Hindlimb muscle (tissue), 1 donor: ENCODE data around the gene TMEM95. TPM values are rescaled to one million over a fixed set of nuclear protein-coding genes. Genes with fewer than 3 reads are reported as not detected.

Experiments
- DNase-seq: peaks from one replicate; pipeline ENCODE4 v3.0.0-alpha.2; 2013
- polyA plus RNA-seq: library from polyadenylated mRNA; unstranded; fragments of 120-200 nt; gene quantifications from one replicate; pipeline ENCODE4 v1.2.1, GENCODE V29; 2013; ENCODE audit not compliant: insufficient read length

Gene TMEM95
- polyA plus RNA-seq, 1 donor, result not detected

GRCh38 chr17:7380855-7381683 is 26.1 kb downstream of the TMEM95 start, which contains the start of gene TNK1:
Gene TNK1 (plus strand): TSS chr17:7381089. CDS start chr17:7382927, 1,838 bp downstream.
- no peak for DNase-seq

DNA sequence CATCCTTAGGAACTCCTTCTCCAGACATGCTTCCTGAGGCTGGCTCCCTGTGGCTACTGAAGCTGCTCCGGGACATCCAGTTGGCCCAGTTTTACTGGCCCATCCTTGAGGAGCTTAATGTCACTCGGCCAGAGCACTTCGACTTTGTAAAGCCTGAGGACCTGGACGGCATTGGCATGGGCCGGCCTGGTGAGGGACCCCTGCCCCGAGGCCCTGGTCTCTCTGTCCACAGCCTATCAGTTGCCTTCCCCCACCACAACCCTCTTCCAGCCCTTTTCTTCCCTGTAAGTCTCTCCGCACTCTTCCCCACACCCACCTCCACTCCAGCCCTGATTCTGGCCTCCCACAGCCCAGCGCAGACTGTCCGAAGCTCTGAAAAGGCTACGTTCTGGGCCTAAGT is 27.9 kb downstream of the TMEM95 start:
- no peak for DNase-seq

DNA sequence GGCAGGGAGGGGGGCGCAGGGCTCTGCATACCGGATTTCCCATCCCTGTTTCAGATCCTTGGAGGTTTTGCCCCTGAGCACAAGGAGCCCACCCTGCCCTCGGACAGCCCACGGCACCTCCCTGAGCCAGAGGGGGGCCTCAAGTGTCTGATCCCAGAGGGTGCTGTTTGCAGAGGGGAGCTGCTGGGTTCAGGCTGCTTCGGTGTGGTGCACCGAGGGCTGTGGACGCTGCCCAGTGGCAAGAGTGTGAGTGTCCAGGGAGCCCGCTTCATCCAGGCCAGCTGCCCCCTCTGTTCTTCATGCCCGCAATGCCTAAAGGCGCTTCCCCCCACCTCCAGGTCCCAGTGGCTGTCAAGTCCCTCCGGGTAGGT is 28.4 kb downstream of the TMEM95 start:
- DNase-seq, result no peak

GRCh38 chr17:7383742-7384488 is 29.0 kb downstream of the TMEM95 start:
- no peak for DNase-seq

- DNase-seq, result no peak
Measured at GRCh38 chr17:7384489-7385081, 29.6 kb downstream of the TMEM95 start.

DNA sequence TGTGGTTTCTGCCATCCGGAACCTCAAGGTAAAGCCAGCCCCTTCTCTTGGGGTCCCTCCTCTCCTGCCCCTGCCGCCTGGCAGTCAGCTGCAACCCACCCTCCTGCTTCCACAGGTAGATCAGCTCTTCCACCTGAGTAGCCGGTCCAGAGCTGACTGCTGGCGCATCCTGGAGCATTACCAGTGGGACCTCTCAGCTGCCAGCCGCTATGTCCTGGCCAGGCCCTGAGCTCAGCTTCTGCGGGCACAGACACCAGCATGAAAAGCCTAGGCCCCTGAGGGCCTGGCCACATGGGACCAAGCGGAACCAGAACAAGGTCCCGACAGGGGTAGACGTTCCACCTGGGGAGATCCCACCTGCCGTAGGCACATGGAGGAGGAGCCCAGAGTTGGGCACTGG is 33.9 kb downstream of the TMEM95 start:
- DNase-seq, result no peak

DNA sequence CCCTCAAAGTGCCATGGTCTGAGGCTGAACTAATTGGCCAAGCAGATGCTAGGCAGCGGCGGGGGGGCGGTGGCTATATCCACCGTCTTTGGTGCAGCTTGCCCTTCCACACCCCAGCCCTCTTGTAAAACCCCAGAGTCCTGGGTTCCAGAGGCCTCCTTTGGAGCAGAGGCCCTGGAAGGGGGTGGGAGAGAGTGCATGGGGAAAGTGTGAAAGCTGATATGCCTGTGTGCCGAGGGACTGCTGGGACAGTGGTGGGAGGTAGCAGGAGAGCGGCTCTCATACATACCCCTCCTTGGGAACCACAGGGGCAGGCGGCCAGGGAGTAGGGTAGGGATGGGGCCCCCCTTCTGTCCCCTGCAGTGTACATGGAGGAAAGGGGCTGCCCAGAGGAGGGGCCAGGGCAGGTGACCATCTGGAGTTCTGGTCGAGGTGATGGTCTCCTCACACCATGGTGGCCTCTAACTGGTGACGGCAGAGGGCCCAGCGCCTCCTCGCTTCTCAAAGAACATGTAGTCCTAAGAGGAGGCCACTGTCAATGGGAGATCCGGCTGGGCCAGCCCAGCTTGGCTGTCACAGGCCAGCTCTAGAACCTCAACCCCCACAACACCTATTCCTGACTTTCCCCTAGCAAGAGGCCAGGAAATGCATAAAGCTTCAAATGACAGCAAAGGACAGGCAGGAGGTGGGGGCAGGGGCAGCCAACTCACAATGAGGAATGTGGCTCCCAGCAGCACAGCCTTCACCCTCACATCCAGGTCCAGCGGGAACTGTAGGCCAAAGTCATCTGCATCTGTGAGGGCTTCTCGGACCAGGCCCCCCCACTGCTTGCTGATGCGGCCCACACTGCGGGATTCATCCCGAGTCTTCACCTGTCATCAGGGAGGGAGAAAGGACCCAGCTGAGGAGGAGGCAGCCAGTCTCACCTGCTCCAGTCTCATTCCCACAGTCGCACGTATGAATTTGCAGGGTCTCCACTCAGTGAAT is 35.3 kb downstream of the TMEM95 start:
- DNase-seq, result no peak

- no peak for DNase-seq
Measured at GRCh38 chr17:7391307-7391706, 36.4 kb downstream of the TMEM95 start.

- no peak for DNase-seq
Measured at GRCh38 chr17:7392696-7393612, 38.0 kb downstream of the TMEM95 start.

DNA sequence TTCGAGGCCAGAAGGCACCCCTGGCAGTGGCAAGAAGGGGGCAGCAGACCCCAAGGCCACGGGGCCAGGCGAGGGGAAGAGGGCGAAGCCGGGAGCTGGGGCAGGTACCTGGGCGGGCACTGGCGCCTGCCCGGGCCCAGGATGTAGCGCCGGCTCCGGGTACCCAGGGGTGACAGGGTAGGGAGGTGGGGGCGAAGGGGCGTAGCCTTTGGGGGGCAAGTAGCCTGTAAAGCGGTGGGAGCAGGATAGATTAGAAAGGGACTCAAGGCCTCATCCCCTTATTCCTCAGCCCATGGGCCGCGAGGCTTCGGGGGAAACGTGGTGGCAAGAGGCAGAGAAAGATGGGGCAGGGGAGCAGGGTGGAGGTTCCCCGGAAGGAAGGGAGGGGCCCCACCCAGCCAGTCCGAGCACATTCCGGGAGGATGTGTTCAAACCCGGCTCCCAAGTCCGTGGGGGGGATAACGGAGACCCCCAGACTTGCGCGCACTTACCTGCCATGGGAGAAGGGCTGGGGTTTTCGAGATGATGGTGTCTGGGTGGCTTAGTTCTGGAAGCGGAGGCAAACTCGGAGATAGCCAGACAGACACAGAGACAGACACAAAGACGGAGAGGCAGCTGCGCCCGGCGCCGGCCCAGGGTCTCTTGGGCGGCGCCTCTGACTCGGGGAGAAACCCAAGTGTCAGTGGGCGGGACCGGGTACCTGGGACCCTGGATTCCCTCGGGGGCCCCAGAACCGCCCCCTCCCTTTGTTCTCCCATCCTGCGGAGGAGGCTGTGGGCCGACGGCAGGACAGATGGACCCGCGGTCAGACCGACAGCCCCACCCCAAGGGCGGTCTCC is 38.9 kb downstream of the TMEM95 start:
- DNase-seq, result no peak

- DNase-seq, result peak; percentile 86
Measured at GRCh38 chr17:7394452-7395191, 39.7 kb downstream of the TMEM95 start, which contains the start of gene PLSCR3. Gene PLSCR3 (minus strand): TSS chr17:7394525. CDS start chr17:7394110, 415 bp downstream.

- DNase-seq, result no peak
Measured at GRCh38 chr17:7396147-7396546, 41.2 kb downstream of the TMEM95 start.

- no peak for DNase-seq
Measured at GRCh38 chr17:7398612-7399011, 43.7 kb downstream of the TMEM95 start.

GRCh38 chr17:7403043-7403726 is 48.2 kb downstream of the TMEM95 start:
- DNase-seq, result no peak

GRCh38 chr17:7403727-7403976 is 48.7 kb downstream of the TMEM95 start:
- no peak for DNase-seq

- DNase-seq, result peak; percentile 99
Measured at GRCh38 chr17:7403977-7404736, 49.2 kb downstream of the TMEM95 start, which contains the start of gene TMEM256. Gene TMEM256 (minus strand): TSS chr17:7404097. CDS start chr17:7404084, 13 bp downstream.

- DNase-seq, result no peak
Measured at GRCh38 chr17:7404737-7405349, 49.9 kb downstream of the TMEM95 start.
